Endothelial cell of umbilical vein (primary cell): ENCODE data around the gene ST6GAL2. TPM values are rescaled to one million over a fixed set of nuclear protein-coding genes. Genes with fewer than 3 reads are reported as not detected.

Experiments
- BruUV-seq: library from RNA; stranded (reverse); fragments of 400-500 nt; replicated peaks from 2 replicates; lab custom pipeline; 2021; lab: Mats Ljungman, UMichigan
- CTCF ChIA-PET: fragments of 300-600, 350-600 bp; sonication (Branson Sonifier 250); formaldehyde crosslinking; loops from one replicate; lab custom pipeline; 2021; ENCODE audit warnings: antibody characterized with exemption, inconsistent platforms; lab: Charles Lee
- POLR2A ChIA-PET: fragments of 300-600, 350-600 bp; sonication (Branson Sonifier 250); formaldehyde crosslinking; loops from one replicate; lab custom pipeline; 2021; ENCODE audit warnings: antibody characterized with exemption, inconsistent platforms; lab: Charles Lee
- DNase-seq: peaks from one replicate; pipeline ENCODE4 v3.0.0-alpha.2; 2011; ENCODE audit warnings: low read depth, low spot score
- FAIRE-seq: peaks from 2 replicates; lab custom pipeline; 2011; peaks lifted over from hg19 to GRCh38; lab: Jason Lieb, UNC
- H2AFZ ChIP-seq: 2 replicates; pipeline ENCODE4 v1.6.0; 2012; ENCODE audit warnings: low read depth, low read length, control low read depth, inconsistent platforms
- H3K27ac ChIP-seq: 2 replicates; pipeline ENCODE4 v1.5.1; 2011; ENCODE audit warnings: low read depth, mild to moderate bottlenecking, control low read depth, low read length, moderate library complexity; ENCODE audit not compliant: insufficient read depth
- H3K27me3 ChIP-seq, 2 experiments: 2 replicates each; pipeline versions ENCODE4 v1.6.0 to v1.6.1; 2011; ENCODE audit warnings: low read length in 2 of 2, mixed read lengths in 1 of 2; ENCODE audit not compliant: control insufficient read depth in 2 of 2, insufficient read depth in 2 of 2
- H3K36me3 ChIP-seq, 2 experiments: 2 replicates in 1 of 2; 3 replicates in 1 of 2; pipeline ENCODE4 v1.5.1; 2011; ENCODE audit warnings: low read length in 2 of 2, mild to moderate bottlenecking in 1 of 2, moderate library complexity in 1 of 2; ENCODE audit not compliant: control insufficient read depth in 2 of 2, insufficient read depth in 2 of 2; ENCODE audit errors: extremely low read depth in 1 of 2
- H3K4me1 ChIP-seq: 3 replicates; pipeline ENCODE4 v1.5.1; 2011; ENCODE audit warnings: mild to moderate bottlenecking, low read length; ENCODE audit not compliant: control insufficient read depth, insufficient read depth; ENCODE audit errors: extremely low read depth
- H3K4me2 ChIP-seq: 2 replicates; pipeline ENCODE4 v1.6.1; 2011; ENCODE audit warnings: low read length, control low read depth, mixed read lengths; ENCODE audit not compliant: insufficient read depth
- H3K4me3 ChIP-seq, 3 experiments: fragments of 200-600 bp in 1 of 3; sonication (generic), shearing (Covaris generic) in 1 of 3; replicated peaks in 1 of 3; 2 replicates each; pipeline ENCODE4 v1.5.1; 2011 to 2016; ENCODE audit warnings: control low read depth in 3 of 3, low read length in 3 of 3, mild to moderate bottlenecking in 2 of 3, inconsistent platforms in 1 of 3, low read depth in 1 of 3, moderate library complexity in 1 of 3; ENCODE audit not compliant: insufficient read depth in 1 of 3
- H3K79me2 ChIP-seq: 2 replicates; pipeline ENCODE4 v1.6.0; 2012; ENCODE audit warnings: low read length, inconsistent platforms; ENCODE audit not compliant: control insufficient read depth, insufficient read depth
- H3K9ac ChIP-seq: replicated peaks from 2 replicates; pipeline ENCODE3; 2011; ENCODE audit warnings: low read length, control low read depth; ENCODE audit not compliant: insufficient read depth; ENCODE audit errors: extremely low read depth
- H3K9me1 ChIP-seq: replicated peaks from 3 replicates; pipeline ENCODE4 v1.6.0; 2011; ENCODE audit warnings: mild to moderate bottlenecking, low read length; ENCODE audit not compliant: control insufficient read depth, insufficient read depth; ENCODE audit errors: extremely low read depth
- H3K9me3 ChIP-seq: replicated peaks from 2 replicates; pipeline ENCODE4 v1.5.1; 2012; ENCODE audit warnings: low read length, inconsistent platforms; ENCODE audit not compliant: control insufficient read depth, insufficient read depth
- H4K20me1 ChIP-seq: replicated peaks from 2 replicates; pipeline ENCODE3; 2011; ENCODE audit warnings: mild to moderate bottlenecking, low read length; ENCODE audit not compliant: control insufficient read depth, insufficient read depth; ENCODE audit errors: extremely low read depth
- JUN ChIP-seq: IDR thresholded peaks from 2 replicates; pipeline ENCODE4 v1.6.1; 2011; ENCODE audit warnings: borderline replicate concordance, low read depth; ENCODE audit not compliant: insufficient read length, insufficient read depth
- MYC ChIP-seq: IDR thresholded peaks from one replicate; pipeline ENCODE4 v1.6.1; 2011; ENCODE audit warnings: mild to moderate bottlenecking, low read depth, low read length
- dilution Hi-C: fragments of 300-500 bp; cut with MboI; formaldehyde crosslinking; loops from one replicate; pipeline ENCODE4 v1.15.0; 2019; ENCODE audit warnings: low sequenced_read_pairs; ENCODE audit not compliant: extremely low pct_ligation_motif_present
- intact Hi-C: fragments of 100-400 bp; cut with micrococcal nuclease; formaldehyde crosslinking; loops from one replicate; pipeline ENCODE4 v1.10.0; 2022
- polyA plus RNA-seq, 4 experiments: library from polyadenylated mRNA; depleted of rRNA in 3 of 4; stranded (reverse) in 3 of 4; unstranded in 1 of 4; fragments of >200 nt; gene quantifications; 2 replicates each; pipeline versions ENCODE4 v1.2.1 to v1.2.3, GENCODE V29; 2011 to 2012; ENCODE audit warnings: missing spikeins in 1 of 4
- total RNA-seq: library from RNA; stranded (reverse); gene quantifications from 2 replicates; pipeline ENCODE4 v1.2.3, GENCODE V29; 2021

ST6GAL2 gene
- total and polyA plus RNA-seq, 2 donors (not counting 3 experiments of a cell fraction or from before 2014, with no cell fraction given), result not detected

DNA sequence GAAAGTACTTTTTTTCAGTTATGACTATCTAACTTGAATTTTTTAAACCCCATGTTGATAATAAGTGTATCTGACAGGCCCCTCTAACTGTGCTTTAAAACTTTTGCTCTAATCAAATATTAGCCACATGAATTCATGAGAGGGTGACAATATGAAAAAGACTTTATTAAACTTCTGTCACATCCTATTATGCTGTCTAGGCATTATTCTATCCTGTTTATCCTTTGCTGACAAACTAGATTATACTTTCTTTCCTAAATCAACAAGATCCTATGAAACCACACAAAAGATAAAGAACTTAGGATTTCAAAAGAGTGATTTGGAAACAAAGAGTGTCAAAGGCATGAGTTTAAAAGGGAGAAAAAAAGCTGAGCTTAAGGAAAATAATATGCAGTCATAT is 57.8 kb downstream of the ST6GAL2 start:
- TF ChIP-seq MYC, result no peak
- BruUV-seq, result no TSS peak
- H3K27me3 ChIP-seq, result no peaks in the 10 kb centered on the region
- dilution Hi-C loops (no loop called here), intact Hi-C loops (no loop called here)
- H3K9ac ChIP-seq, result no peak overlapping the region
- H3K4me3 ChIP-seq, result no peak overlapping the region
- H3K4me2 ChIP-seq, result no peak overlapping the region
- no peaks in the 10 kb centered on the region for H3K4me1 ChIP-seq
- no peak overlapping the region for H3K27ac ChIP-seq
- no peak for FAIRE-seq
- DNase-seq, result no peak
- no peaks in the 10 kb centered on the region for H3K79me2 ChIP-seq
- no peaks in the 10 kb centered on the region for H4K20me1 ChIP-seq
- peaks cover 10% of the 10 kb centered on the region for H3K9me3 ChIP-seq
- H3K36me3 ChIP-seq, result no peaks in the 10 kb centered on the region
- H3K9me1 ChIP-seq, result no peaks in the 10 kb centered on the region
- POLR2A ChIA-PET, result no interaction called here
- no peak overlapping the region for H2AFZ ChIP-seq
- CTCF ChIA-PET, result no interaction called here

DNA sequence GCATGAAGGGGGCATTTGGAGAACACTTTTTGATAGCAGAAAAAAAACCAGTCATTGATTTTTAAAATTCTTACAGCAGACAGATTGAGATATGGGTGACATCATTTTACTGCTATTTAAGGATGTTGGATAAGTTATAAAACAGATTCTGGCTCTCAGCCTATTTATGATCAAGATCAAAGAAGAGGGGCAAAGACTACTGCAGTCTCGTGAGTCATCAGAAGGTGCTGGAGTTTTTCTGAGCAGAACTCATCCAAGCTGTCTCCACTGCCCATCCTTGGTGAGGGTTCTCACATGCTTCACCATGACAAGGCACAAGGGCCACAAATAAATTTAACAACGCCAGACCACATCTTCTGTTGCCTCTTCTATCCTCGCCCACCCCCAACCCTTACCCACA is 58.8 kb downstream of the ST6GAL2 start:
- Histone ChIP-seq H3K36me3 (no peaks in the 10 kb centered on the region), H3K79me2 (no peaks in the 10 kb centered on the region), H3K4me2 (no peak overlapping the region), H3K27ac (no peak overlapping the region), H3K4me1 (no peaks in the 10 kb centered on the region), H4K20me1 (no peaks in the 10 kb centered on the region), H3K9me3 (peaks cover 10% of the 10 kb centered on the region), H3K27me3 (no peaks in the 10 kb centered on the region), H3K9me1 (no peaks in the 10 kb centered on the region), H2AFZ (no peak overlapping the region), H3K9ac (no peak overlapping the region), H3K4me3 (no peak overlapping the region)
- FAIRE-seq (no peak), DNase-seq (no peak)
- ChIA-PET POLR2A (no interaction called here), CTCF (no interaction called here)
- intact Hi-C loops, result no loop called here
- TF ChIP-seq JUN, result no peak
- no TSS peak for BruUV-seq
- dilution Hi-C loops, result no loop called here
